ENCODE measurements around the gene ARHGAP26.

ARHGAP26 gene

DNA sequence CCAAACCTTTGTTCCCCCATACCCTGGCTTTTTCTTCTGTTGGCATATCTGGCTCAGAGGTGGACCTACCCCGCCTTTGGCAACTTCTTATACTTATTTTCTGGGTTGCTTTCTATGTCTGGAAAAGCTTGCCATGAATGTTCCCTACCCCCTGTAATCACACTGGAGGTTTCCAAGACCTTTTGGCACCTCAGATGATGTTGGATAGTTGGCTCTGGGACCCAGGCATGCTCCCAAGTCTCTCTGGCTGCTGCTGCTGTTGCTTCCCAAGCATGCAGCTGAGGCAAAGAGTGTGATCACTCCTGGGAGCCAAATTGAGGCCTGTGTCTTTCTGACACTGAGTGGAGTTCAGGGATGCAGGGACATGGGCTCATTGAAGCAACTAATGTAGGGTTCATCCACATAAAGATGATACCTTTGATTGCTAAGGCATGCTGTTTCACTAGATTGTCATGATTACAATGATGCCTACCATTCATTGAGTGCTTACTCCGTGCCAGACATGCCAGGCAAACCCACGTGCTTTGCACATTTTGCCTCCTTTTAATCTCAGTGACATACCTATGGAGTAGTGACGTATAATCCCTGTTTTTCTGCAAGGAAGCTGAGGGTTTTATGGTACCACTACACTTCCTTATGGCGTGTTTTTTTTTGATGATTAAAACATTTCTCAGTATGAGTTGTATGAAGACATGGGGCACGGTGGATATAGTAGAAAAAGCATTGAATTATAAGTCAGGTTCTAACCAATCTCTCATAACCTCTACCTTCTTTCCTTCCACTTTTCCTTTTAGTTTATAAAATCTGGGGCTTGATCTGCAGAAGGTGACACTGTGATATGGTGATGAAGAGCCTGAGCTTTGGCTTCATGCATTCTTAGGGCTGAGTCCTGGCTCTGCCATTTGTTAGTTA, 73.1 kb downstream of the ARHGAP26 start:
- Histone ChIP-seq H2AFZ (ENCODE audit: low read depth) (no peak overlapping the region), H3K9ac (no peak overlapping the region), H3K36me3 (ENCODE audit: insufficient read depth) (no peaks in the 10 kb centered on the region), H3K4me3 (IDR thresholded peaks at IDR 0.05; ENCODE audit: insufficient read depth, low read depth, low read length) (no peak overlapping the region), H3K27me3 (ENCODE audit: insufficient read depth, low read depth) (no peaks in the 10 kb centered on the region), H3K27ac (no peak overlapping the region), H3K4me2 (no peak overlapping the region), H4K20me1 (ENCODE audit: insufficient read depth) (no peaks in the 10 kb centered on the region), H3K4me1 (ENCODE audit: low read depth, poor library complexity, severe bottlenecking) (no peaks in the 10 kb centered on the region), H3K79me2 (ENCODE audit: insufficient read depth, low read depth) (no peaks in the 10 kb centered on the region)
- TF ChIP-seq, protein P1, sequence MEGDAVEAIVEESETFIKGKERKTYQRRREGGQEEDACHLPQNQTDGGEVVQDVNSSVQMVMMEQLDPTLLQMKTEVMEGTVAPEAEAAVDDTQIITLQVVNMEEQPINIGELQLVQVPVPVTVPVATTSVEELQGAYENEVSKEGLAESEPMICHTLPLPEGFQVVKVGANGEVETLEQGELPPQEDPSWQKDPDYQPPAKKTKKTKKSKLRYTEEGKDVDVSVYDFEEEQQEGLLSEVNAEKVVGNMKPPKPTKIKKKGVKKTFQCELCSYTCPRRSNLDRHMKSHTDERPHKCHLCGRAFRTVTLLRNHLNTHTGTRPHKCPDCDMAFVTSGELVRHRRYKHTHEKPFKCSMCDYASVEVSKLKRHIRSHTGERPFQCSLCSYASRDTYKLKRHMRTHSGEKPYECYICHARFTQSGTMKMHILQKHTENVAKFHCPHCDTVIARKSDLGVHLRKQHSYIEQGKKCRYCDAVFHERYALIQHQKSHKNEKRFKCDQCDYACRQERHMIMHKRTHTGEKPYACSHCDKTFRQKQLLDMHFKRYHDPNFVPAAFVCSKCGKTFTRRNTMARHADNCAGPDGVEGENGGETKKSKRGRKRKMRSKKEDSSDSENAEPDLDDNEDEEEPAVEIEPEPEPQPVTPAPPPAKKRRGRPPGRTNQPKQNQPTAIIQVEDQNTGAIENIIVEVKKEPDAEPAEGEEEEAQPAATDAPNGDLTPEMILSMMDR (conservative IDR thresholded peaks at IDR 0.05; ENCODE audit: low read depth, low read length): no peak

DNA sequence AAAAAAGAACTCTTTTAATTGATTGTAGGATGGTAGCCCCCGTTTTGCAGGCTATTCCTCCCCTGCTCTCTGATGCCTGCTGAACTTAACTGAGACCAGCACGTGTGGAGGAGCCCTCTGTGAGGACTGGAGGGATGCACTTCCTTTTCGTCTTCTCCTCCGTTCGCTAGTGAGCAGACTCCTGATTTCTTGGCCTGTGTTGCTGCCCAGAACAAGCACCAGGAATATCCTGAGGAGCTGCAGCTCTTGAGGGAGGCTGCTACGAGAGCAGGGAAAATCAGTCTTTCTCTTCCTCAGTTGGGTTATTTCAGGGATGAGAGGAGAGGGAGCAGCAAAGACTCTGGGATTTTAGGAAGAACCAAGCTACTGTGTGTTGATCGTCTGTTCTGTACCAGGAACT, 74.7 kb downstream of the ARHGAP26 start:
- Histone ChIP-seq H3K4me3 (IDR thresholded peaks at IDR 0.05; ENCODE audit: insufficient read depth, low read depth, low read length) (no peak overlapping the region), H4K20me1 (ENCODE audit: insufficient read depth) (no peaks in the 10 kb centered on the region), H3K27ac (no peak overlapping the region), H3K79me2 (ENCODE audit: insufficient read depth, low read depth) (no peaks in the 10 kb centered on the region), H3K4me2 (no peak overlapping the region), H3K36me3 (ENCODE audit: insufficient read depth) (no peaks in the 10 kb centered on the region), H3K9ac (no peak overlapping the region), H3K4me1 (ENCODE audit: low read depth, poor library complexity, severe bottlenecking) (no peaks in the 10 kb centered on the region), H3K27me3 (ENCODE audit: insufficient read depth, low read depth) (no peaks in the 10 kb centered on the region), H2AFZ (ENCODE audit: low read depth) (no peak overlapping the region)
- TF ChIP-seq, protein P1 (conservative IDR thresholded peaks at IDR 0.05; ENCODE audit: low read depth, low read length): no peak

DNA sequence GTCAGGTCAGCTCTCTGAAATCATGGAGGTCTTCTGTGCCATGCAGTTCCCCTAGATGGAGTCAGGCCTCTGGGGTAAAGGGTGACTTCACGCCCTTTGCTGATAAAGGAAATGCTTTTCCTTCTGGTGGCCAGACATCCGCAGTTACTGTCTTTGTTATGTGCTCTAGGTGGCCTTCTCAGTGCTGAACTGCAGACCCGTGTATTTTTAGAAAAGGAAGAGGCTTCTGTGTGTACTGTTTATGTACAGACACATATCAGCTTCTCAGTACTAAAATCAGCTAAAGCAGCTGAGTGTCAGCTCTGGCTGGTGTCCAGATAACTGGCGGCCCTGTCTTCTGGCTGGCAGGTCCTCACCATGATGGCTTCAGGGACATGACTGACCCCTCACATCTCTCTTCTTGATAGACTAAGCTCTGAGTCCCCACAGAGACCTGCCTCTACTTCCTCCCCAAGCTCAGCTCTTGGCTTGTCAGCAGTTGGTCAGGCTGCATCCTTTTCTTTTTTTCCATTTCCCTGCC, 75.3 kb downstream of the ARHGAP26 start:
- no peaks in the 10 kb centered on the region for H4K20me1 ChIP-seq (ENCODE audit: insufficient read depth)
- no peak overlapping the region for H3K27ac ChIP-seq
- no peak overlapping the region for H2AFZ ChIP-seq (ENCODE audit: low read depth)
- H3K36me3 ChIP-seq (ENCODE audit: insufficient read depth): no peaks in the 10 kb centered on the region
- no peak overlapping the region for H3K9ac ChIP-seq
- H3K79me2 ChIP-seq (ENCODE audit: insufficient read depth, low read depth): no peaks in the 10 kb centered on the region
- no peaks in the 10 kb centered on the region for H3K4me1 ChIP-seq (ENCODE audit: low read depth, poor library complexity, severe bottlenecking)
- no peaks in the 10 kb centered on the region for H3K27me3 ChIP-seq (ENCODE audit: insufficient read depth, low read depth)
- TF ChIP-seq, protein P1 (conservative IDR thresholded peaks at IDR 0.05; ENCODE audit: low read depth, low read length): no peak
- H3K4me3 ChIP-seq (IDR thresholded peaks at IDR 0.05; ENCODE audit: insufficient read depth, low read depth, low read length): no peak overlapping the region
- H3K4me2 ChIP-seq: no peak overlapping the region

DNA sequence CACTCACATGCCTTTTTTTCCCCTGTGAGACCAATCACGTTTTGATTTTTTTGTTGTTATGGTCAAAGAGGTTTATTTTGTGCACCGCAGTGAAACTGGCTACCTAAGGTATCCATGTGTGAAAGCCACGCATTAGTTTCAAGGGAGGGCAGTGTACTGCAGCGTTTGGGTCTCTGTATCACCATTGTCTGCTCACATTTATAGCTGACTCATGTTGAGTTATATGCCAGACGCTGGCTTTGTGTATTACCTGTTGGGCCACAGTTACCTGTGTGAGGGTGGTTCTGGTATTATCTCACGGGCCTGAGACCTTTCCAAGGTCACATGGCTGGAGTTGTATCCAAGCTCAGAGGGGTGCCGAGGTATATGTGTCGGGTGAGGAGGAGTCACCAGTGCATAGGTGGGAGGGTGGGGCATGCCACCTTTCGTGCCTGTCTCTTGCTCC, 75.8 kb downstream of the ARHGAP26 start:
- Histone ChIP-seq H3K4me2 (no peak overlapping the region), H4K20me1 (ENCODE audit: insufficient read depth) (no peaks in the 10 kb centered on the region), H3K27me3 (ENCODE audit: insufficient read depth, low read depth) (no peaks in the 10 kb centered on the region), H3K27ac (no peak overlapping the region), H3K4me1 (ENCODE audit: low read depth, poor library complexity, severe bottlenecking) (no peaks in the 10 kb centered on the region), H3K4me3 (IDR thresholded peaks at IDR 0.05; ENCODE audit: insufficient read depth, low read depth, low read length) (no peak overlapping the region), H3K79me2 (ENCODE audit: insufficient read depth, low read depth) (no peaks in the 10 kb centered on the region), H3K36me3 (ENCODE audit: insufficient read depth) (no peaks in the 10 kb centered on the region), H3K9ac (no peak overlapping the region), H2AFZ (ENCODE audit: low read depth) (no peak overlapping the region)
- TF ChIP-seq, protein P1 (conservative IDR thresholded peaks at IDR 0.05; ENCODE audit: low read depth, low read length): no peak
